MCF 10A (cell line): Measurements from ENCODE around the gene DPEP3. TPM values are rescaled to one million over a fixed set of nuclear protein-coding genes. Genes with fewer than 3 reads are reported as not detected.

Experiments used
- BruUV-seq: library from RNA; stranded (reverse); fragments of 400-500 nt; replicated peaks from 2 replicates; lab custom pipeline; 2021; lab: Mats Ljungman, UMichigan
- CTCF ChIA-PET: fragments of 300-600 bp; sonication (Branson Sonifier 250); formaldehyde crosslinking; extraction: SDS; loops from one replicate; lab custom pipeline; 2021; ENCODE audit warnings: antibody characterized with exemption, inconsistent platforms; lab: Yijun Ruan, JAX
- POLR2A ChIA-PET: fragments of 300-600, 350-650 bp; sonication (Branson Sonifier 250); formaldehyde crosslinking; extraction: SDS; loops from one replicate; lab custom pipeline; 2020; ENCODE audit warnings: antibody characterized with exemption, inconsistent platforms; lab: Yijun Ruan, JAX
- DNase-seq: peaks from one replicate; pipeline ENCODE4 v3.0.0-alpha.2; 2018; ENCODE audit not compliant: unreplicated experiment
- H3K27ac Mint-ChIP-seq: one replicate; pipeline ENCODE4 v1.8.0; 2022; ENCODE audit warnings: mild to moderate bottlenecking, low read depth, mixed read lengths; ENCODE audit not compliant: unreplicated experiment
- H3K27me3 Mint-ChIP-seq: one replicate; pipeline ENCODE4 v1.8.0; 2022; ENCODE audit warnings: mixed read lengths; ENCODE audit not compliant: insufficient read depth, unreplicated experiment
- H3K36me3 Mint-ChIP-seq: one replicate; pipeline ENCODE4 v1.8.0; 2022; ENCODE audit warnings: mild to moderate bottlenecking, moderate library complexity, mixed read lengths; ENCODE audit not compliant: insufficient read depth, unreplicated experiment
- H3K4me1 Mint-ChIP-seq: one replicate; pipeline ENCODE4 v1.8.0; 2022; ENCODE audit warnings: mixed read lengths; ENCODE audit not compliant: insufficient read depth, unreplicated experiment
- H3K4me3 Mint-ChIP-seq: one replicate; pipeline ENCODE4 v1.8.0; 2022; ENCODE audit warnings: mild to moderate bottlenecking, moderate library complexity, mixed read lengths; ENCODE audit not compliant: unreplicated experiment
- H3K9me3 Mint-ChIP-seq: one replicate; pipeline ENCODE4 v1.8.0; 2022; ENCODE audit warnings: mixed read lengths; ENCODE audit not compliant: unreplicated experiment
- CTCF ChIP-seq: fragments of 200-600 bp; IDR thresholded peaks from one replicate; pipeline ENCODE4 v1.8.0; 2022; ENCODE audit warnings: antibody characterized with exemption, mild to moderate bottlenecking; ENCODE audit not compliant: unreplicated experiment
- intact Hi-C: fragments of 100-400 bp; cut with micrococcal nuclease; formaldehyde crosslinking; loops from 2 replicates; pipeline ENCODE4 v1.14.1; 2022
- total RNA-seq: library from RNA; stranded (reverse); gene quantifications from 2 replicates; pipeline ENCODE4 v1.2.3, GENCODE V29; 2022

Gene DPEP3
- total RNA-seq, 1 experiment from 2014 or later, result not detected

- no peak for DNase-seq
- no peak overlapping the region for H3K4me3 Mint-ChIP-seq
- H3K36me3 Mint-ChIP-seq, result no peaks in the 10 kb centered on the region
- no peaks in the 10 kb centered on the region for H3K4me1 Mint-ChIP-seq
- H3K27me3 Mint-ChIP-seq, result no peaks in the 10 kb centered on the region
- CTCF ChIA-PET, result interaction anchor here (0.9 to 1.0 kb wide), 2 partner anchors 12 to 73 kb away, joined by 4 read pairs; no protein-coding TSS in a partner anchor
- H3K27ac Mint-ChIP-seq, result no peak overlapping the region
- BruUV-seq, result no TSS peak
- POLR2A ChIA-PET, result interaction anchor here (1.0 kb wide), 1 partner anchor 23 kb away, joined by 4 read pairs; no protein-coding TSS in a partner anchor
- intact Hi-C loops, result no loop called here
- H3K9me3 Mint-ChIP-seq, result no peaks in the 10 kb centered on the region
- TF ChIP-seq CTCF, result no peak
Measured at GRCh38 chr16:67989322-67990017, 9.2 kb upstream of the DPEP3 start.

- no TSS peak for BruUV-seq
- Mint-ChIP-seq H3K9me3 (no peaks in the 10 kb centered on the region), H3K36me3 (no peaks in the 10 kb centered on the region), H3K4me3 (no peak overlapping the region), H3K27me3 (no peaks in the 10 kb centered on the region), H3K27ac (no peak overlapping the region), H3K4me1 (peaks cover under 1% of the 10 kb centered on the region)
- POLR2A ChIA-PET, result interaction anchor here (0.6 to 1.4 kb wide), 3 partner anchors 10 to 35 kb away, joined by 3 to 4 read pairs (median 3); partner anchors contain the start of genes DDX28 and DUS2
- intact Hi-C loops, result no loop called here
- no peak for DNase-seq
- CTCF ChIA-PET, result interaction anchor here (0.5 to 1.6 kb wide), 4 partner anchors 13 to 232 kb away, joined by 3 to 4 read pairs (median 3); no protein-coding TSS in a partner anchor
- TF ChIP-seq CTCF, result no peak
Measured at GRCh38 chr16:67988675-67989074, 8.4 kb upstream of the DPEP3 start.

GRCh38 chr16:67987460-67988160 lies 7.3 kb upstream of the DPEP3 start:
- intact Hi-C loops, result no loop called here
- H3K4me1 Mint-ChIP-seq, result peaks cover 6% of the 10 kb centered on the region
- no peaks in the 10 kb centered on the region for H3K9me3 Mint-ChIP-seq
- H3K27me3 Mint-ChIP-seq, result no peaks in the 10 kb centered on the region
- H3K4me3 Mint-ChIP-seq, result no peak overlapping the region
- H3K27ac Mint-ChIP-seq, result no peak overlapping the region
- BruUV-seq, result no TSS peak
- CTCF ChIA-PET, result interaction anchor here (1.2 to 1.6 kb wide), 2 partner anchors 55 to 77 kb away, joined by 3 read pairs; no protein-coding TSS in a partner anchor
- TF ChIP-seq CTCF, result no peak
- no peak for DNase-seq
- H3K36me3 Mint-ChIP-seq, result no peaks in the 10 kb centered on the region
- POLR2A ChIA-PET, result interaction anchor here (1.1 to 1.4 kb wide), 2 partner anchors 21 to 36 kb away, joined by 4 to 5 read pairs; partner anchors contain the start of genes DDX28 and DUS2

- H3K4me3 Mint-ChIP-seq, result no peak overlapping the region
- no peaks in the 10 kb centered on the region for H3K9me3 Mint-ChIP-seq
- H3K27me3 Mint-ChIP-seq, result no peaks in the 10 kb centered on the region
- H3K4me1 Mint-ChIP-seq, result peaks cover 6% of the 10 kb centered on the region
- no peaks in the 10 kb centered on the region for H3K36me3 Mint-ChIP-seq
- no TSS peak for BruUV-seq
- intact Hi-C loops, result no loop called here
- ChIA-PET CTCF (interaction anchor here (0.6 to 1.2 kb wide), 4 partner anchors 18 to 77 kb away, joined by 3 to 4 read pairs (median 4); no protein-coding TSS in a partner anchor), POLR2A (interaction anchor here (1.1 kb wide), 1 partner anchor 22 kb away, joined by 5 read pairs; no protein-coding TSS in a partner anchor)
- no peak for TF ChIP-seq CTCF
- H3K27ac Mint-ChIP-seq, result no peak overlapping the region
- DNase-seq, result no peak
Measured at GRCh38 chr16:67986949-67987348, 6.7 kb upstream of the DPEP3 start.
